ENCODE results near the gene NUDT9.
A peak's percentile ranks its signal among the peaks of the same experiment; 100 is the strongest.
"Not testable (repeated sequence)": the region's sequence is repeated elsewhere in the genome, so short reads cannot be mapped to it uniquely, and the experiment has no call there.

Gene NUDT9

DNA sequence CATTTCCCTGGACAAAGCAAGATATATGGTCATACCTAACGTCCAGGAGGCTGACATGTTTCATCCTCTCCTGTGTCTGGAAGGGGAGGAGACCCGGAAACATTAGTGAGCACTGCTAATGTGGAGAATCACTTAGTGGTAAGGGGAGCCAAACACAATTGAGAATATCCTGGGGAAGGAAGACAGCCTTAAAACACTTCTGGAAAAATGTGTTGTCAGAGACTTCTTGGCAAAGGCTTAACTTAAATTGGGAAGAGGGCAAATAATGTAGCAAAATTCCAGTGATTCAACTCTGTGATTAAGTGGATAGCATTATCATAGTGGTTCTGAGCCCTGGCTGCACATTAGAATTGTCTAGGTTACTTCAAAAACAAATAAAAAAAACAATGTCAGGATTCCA is 67.3 kb downstream of the NUDT9 start:
- no peak overlapping the region for H3K4me3 ChIP-seq (ENCODE audit: low read depth, low read length)
- TF ChIP-seq, protein P1, sequence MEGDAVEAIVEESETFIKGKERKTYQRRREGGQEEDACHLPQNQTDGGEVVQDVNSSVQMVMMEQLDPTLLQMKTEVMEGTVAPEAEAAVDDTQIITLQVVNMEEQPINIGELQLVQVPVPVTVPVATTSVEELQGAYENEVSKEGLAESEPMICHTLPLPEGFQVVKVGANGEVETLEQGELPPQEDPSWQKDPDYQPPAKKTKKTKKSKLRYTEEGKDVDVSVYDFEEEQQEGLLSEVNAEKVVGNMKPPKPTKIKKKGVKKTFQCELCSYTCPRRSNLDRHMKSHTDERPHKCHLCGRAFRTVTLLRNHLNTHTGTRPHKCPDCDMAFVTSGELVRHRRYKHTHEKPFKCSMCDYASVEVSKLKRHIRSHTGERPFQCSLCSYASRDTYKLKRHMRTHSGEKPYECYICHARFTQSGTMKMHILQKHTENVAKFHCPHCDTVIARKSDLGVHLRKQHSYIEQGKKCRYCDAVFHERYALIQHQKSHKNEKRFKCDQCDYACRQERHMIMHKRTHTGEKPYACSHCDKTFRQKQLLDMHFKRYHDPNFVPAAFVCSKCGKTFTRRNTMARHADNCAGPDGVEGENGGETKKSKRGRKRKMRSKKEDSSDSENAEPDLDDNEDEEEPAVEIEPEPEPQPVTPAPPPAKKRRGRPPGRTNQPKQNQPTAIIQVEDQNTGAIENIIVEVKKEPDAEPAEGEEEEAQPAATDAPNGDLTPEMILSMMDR (IDR thresholded peaks at IDR 0.05; ENCODE audit: low read depth, low read length) = no peak
- H3K36me3 ChIP-seq = no peaks in the 10 kb centered on the region
- no peaks in the 10 kb centered on the region for H3K9me3 ChIP-seq
- H3K4me1 ChIP-seq = no peaks in the 10 kb centered on the region
- no peak for DNase-seq
- no peaks in the 10 kb centered on the region for H3K27me3 ChIP-seq

DNA sequence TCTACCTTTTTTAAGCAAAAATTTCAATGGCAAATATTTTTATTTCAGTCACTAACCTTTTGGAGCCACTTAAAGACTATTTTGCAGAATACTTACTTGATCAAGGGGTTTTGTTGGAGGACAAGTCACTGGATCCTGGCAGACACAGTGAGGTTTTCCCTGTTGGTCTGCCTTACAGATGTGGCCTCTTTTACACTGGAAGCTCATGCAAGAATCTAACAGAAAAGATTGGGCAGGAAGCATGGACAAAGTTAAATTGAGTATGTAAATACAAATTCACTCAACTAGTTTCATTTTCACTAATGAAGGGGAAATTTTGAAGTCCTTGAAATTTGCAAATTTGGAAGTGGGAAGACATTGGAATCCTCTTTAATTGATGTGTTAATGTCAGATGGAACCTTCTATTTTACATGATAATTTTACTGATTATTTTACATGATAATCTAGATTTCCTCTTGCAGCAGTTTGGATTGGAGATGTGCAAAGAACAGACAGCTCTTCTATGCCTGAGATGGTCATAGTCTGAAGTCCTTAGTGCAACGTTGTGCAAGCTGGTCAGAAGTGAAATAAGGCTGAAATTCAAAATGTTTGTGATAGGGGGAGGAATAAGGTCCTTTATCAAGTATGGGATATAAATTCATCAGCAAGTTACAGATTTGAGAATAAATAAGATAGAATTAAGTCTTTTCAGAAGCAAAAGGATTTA is 68.4 kb downstream of the NUDT9 start:
- TF ChIP-seq, protein P1 (IDR thresholded peaks at IDR 0.05; ENCODE audit: low read depth, low read length) = no peak
- H3K4me3 ChIP-seq (ENCODE audit: low read depth, low read length) = no peak overlapping the region

DNA sequence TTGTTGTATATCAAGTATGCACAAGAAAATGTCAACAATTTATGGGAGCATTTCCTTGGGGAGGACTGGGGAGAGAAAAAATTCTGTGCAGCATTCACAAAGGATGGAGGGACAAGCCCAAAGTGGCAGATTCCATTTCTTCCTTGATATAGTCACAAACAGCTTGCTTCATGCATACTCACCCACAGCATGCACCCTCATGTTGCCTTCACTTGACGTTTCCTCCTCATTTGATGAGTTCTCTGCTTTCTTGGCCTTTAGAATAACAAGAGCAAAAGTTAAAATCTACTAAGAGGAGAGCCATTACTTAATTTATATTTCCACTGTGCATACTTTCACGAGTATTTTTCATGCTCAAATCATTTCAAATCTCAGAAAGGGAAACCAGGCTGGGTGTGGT is 69.1 kb downstream of the NUDT9 start:
- Histone ChIP-seq H3K36me3 (no peaks in the 10 kb centered on the region), H3K4me1 (no peaks in the 10 kb centered on the region), H3K9me3 (no peaks in the 10 kb centered on the region), H3K27me3 (no peaks in the 10 kb centered on the region), H3K4me3 (ENCODE audit: low read depth, low read length) (no peak overlapping the region)
- no peak for DNase-seq
- TF ChIP-seq, protein P1 (IDR thresholded peaks at IDR 0.05; ENCODE audit: low read depth, low read length) = no peak

More for the DNA sequence above, 68.4 kb downstream of the NUDT9 start:
- DNase-seq = no peak
- H3K4me1 ChIP-seq = no peaks in the 10 kb centered on the region
- no peaks in the 10 kb centered on the region for H3K36me3 ChIP-seq
- H3K27me3 ChIP-seq = no peaks in the 10 kb centered on the region
- no peaks in the 10 kb centered on the region for H3K9me3 ChIP-seq

DNA sequence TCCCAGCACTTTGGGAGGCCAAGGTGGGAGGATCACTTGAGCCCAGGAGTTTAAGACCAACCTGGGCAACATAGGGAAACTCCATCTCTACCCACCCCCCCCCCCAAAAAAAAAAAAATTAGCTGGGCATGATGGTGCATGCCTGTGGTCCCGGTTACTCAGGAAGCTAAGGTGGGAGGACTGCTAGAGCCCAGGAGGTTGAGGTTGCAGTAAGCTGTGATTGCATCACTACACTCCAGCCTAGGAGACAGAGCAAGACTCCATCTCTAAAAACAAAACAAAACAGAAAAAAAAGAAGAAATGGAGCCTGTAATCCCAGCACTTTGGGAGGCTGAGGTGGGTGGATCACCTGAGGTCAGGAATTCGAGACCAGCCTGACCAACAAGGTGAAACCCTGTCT is 69.5 kb downstream of the NUDT9 start:
- not testable (repeated sequence) for H3K9me3 ChIP-seq

DNA sequence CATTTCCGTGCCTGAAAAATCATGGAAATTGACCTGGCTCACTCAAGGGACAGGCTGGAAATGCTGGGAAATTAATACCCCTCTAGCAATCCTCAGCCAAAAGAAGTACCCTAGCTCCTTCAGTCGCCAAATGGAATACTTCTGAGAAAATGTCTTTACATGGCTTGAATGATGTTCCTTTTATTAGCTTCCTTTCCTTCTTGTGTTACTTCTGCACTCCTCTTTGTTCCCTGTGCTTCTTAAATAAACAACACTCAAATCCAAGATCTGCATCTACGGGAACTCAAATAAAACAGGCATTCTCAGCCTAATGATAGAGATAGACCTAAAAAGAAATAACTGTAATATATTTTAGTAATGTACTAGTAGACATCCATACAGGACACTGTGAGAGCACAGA is 70.7 kb downstream of the NUDT9 start:
- H3K4me3 ChIP-seq (ENCODE audit: low read depth, low read length) = no peak overlapping the region
- no peaks in the 10 kb centered on the region for H3K27me3 ChIP-seq
- TF ChIP-seq, protein P1 (IDR thresholded peaks at IDR 0.05; ENCODE audit: low read depth, low read length) = no peak
- DNase-seq = no peak
- H3K36me3 ChIP-seq = no peaks in the 10 kb centered on the region
- peaks cover under 1% of the 10 kb centered on the region; the same call in 1 of the 2 replicates for H3K4me1 ChIP-seq
- no peaks in the 10 kb centered on the region for H3K9me3 ChIP-seq

More for the DNA sequence above, 69.5 kb downstream of the NUDT9 start:
- not testable (repeated sequence) for H3K4me3 ChIP-seq (ENCODE audit: low read depth, low read length); H3K4me1 ChIP-seq; H3K36me3 ChIP-seq; DNase-seq; H3K27me3 ChIP-seq

DNA sequence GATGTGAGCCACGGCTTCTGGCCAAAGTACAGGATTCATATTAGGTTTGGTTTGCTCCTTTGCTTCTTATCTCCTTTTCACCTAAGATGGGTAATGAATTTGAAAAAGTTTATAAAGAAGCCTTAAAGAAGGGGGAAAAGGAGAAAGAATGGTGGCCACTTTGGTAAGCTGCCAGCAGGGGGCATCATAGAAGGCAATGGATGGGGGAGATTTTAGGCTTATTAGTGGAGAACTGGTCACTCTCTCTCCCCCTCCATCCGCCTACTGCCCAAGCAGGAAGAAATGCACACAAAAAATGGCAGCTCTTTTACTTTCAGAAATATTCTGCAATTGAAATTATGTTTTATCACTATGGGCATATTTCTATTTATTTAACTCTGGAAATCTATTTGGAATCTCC is 74.8 kb downstream of the NUDT9 start:
- DNase-seq = no peak
- no peak overlapping the region for H3K4me3 ChIP-seq (ENCODE audit: low read depth, low read length)
- peaks cover 12% of the 10 kb centered on the region for H3K4me1 ChIP-seq
- H3K27me3 ChIP-seq = no peaks in the 10 kb centered on the region
- no peaks in the 10 kb centered on the region for H3K36me3 ChIP-seq
- TF ChIP-seq, protein P1 (IDR thresholded peaks at IDR 0.05; ENCODE audit: low read depth, low read length) = peak; percentile 73
- H3K9me3 ChIP-seq = no peaks in the 10 kb centered on the region
